Activated CD4-positive, alpha-beta memory T cell treated with anti-CD3 and anti-CD28 coated beads for 36 hours (primary cell): ENCODE measurements around the gene DEXI. TPM values are rescaled to one million over a fixed set of nuclear protein-coding genes. Genes with fewer than 3 reads are reported as not detected.
A peak's percentile ranks its signal among the peaks of the same experiment; 100 is the strongest.
"Not testable (repeated sequence)": the region's sequence is repeated elsewhere in the genome, so short reads cannot be mapped to it uniquely, and the experiment has no call there.

ENCODE experiments used
- CTCF ChIA-PET: fragments of 350-600 bp; sonication (Branson Sonifier 250); formaldehyde crosslinking; loops from one replicate; lab custom pipeline; 2021; ENCODE audit warnings: antibody characterized with exemption, inconsistent platforms; lab: Charles Lee
- POLR2A ChIA-PET: fragments of 350-600 bp; sonication (Branson Sonifier 250); formaldehyde crosslinking; loops from one replicate; lab custom pipeline; 2021; ENCODE audit warnings: antibody characterized with exemption; lab: Charles Lee
- DNase-seq: peaks from one replicate; pipeline ENCODE4 v3.0.0-alpha.2; 2020
- H3K27ac Mint-ChIP-seq: one replicate; pipeline ENCODE4 v1.8.0; 2021; ENCODE audit warnings: mixed read lengths
- H3K27me3 Mint-ChIP-seq: one replicate; pipeline ENCODE4 v1.8.0; 2021; ENCODE audit warnings: mixed read lengths
- H3K36me3 Mint-ChIP-seq: one replicate; pipeline ENCODE4 v1.8.0; 2021; ENCODE audit warnings: mixed read lengths
- H3K4me1 Mint-ChIP-seq: one replicate; pipeline ENCODE4 v1.8.0; 2021; ENCODE audit warnings: low read depth, mixed read lengths
- H3K4me3 Mint-ChIP-seq: one replicate; pipeline ENCODE4 v1.8.0; 2021; ENCODE audit warnings: mild to moderate bottlenecking, mixed read lengths
- H3K9me3 Mint-ChIP-seq: one replicate; pipeline ENCODE4 v1.8.0; 2021; ENCODE audit warnings: mixed read lengths
- intact Hi-C: fragments of 100-400 bp; cut with micrococcal nuclease; formaldehyde crosslinking; loops from one replicate; pipeline ENCODE4 v1.15.1; 2023
- total RNA-seq, 2 experiments: library from RNA; stranded (reverse); gene quantifications; one replicate each; pipeline ENCODE4 v1.2.3, GENCODE V29; 2021

The DEXI gene
- total RNA-seq, 2 experiments from 2014 or later = 35.1 to 38.2 TPM

DNA sequence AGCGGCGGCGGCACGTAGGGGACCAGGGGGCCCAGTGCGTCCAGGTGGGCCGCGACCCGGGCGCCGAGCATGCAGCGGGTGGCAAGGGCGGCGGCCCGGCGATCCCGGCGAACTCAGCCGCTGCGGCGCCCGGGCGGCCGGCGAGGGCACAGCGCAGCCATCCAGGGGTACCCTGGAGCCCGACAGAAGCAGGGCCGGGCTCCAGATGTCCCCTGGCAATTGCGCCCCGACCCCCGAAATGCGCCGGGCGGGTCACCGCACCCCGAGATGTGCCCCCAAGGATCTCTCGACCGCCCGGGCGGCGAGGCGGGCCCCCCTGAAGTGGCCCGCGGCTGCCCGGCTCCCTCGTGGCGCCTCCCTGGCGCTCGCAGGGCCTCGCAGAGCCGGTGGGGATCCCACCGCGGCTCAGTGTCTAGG is 325 bp downstream of the DEXI start:
- DNase-seq, H3K27me3 Mint-ChIP-seq, H3K27ac Mint-ChIP-seq, POLR2A ChIA-PET, H3K9me3 Mint-ChIP-seq: not testable (repeated sequence)
- CTCF ChIA-PET = interaction anchor here (1.0 kb wide), 4 partner anchors 9 to 23 kb away, joined by 3 to 6 read pairs (median 4); no protein-coding TSS in a partner anchor
- peaks cover 11% of the 10 kb centered on the region for H3K36me3 Mint-ChIP-seq
- intact Hi-C loops = loop anchor here (2.0 to 5.0 kb wide), 4 partner anchors 23 to 975 kb away; partner anchors contain the start of gene GSPT1
- H3K4me1 Mint-ChIP-seq = peaks cover 70% of the 10 kb centered on the region
- peak overlapping the region; percentile 92 for H3K4me3 Mint-ChIP-seq

DNA sequence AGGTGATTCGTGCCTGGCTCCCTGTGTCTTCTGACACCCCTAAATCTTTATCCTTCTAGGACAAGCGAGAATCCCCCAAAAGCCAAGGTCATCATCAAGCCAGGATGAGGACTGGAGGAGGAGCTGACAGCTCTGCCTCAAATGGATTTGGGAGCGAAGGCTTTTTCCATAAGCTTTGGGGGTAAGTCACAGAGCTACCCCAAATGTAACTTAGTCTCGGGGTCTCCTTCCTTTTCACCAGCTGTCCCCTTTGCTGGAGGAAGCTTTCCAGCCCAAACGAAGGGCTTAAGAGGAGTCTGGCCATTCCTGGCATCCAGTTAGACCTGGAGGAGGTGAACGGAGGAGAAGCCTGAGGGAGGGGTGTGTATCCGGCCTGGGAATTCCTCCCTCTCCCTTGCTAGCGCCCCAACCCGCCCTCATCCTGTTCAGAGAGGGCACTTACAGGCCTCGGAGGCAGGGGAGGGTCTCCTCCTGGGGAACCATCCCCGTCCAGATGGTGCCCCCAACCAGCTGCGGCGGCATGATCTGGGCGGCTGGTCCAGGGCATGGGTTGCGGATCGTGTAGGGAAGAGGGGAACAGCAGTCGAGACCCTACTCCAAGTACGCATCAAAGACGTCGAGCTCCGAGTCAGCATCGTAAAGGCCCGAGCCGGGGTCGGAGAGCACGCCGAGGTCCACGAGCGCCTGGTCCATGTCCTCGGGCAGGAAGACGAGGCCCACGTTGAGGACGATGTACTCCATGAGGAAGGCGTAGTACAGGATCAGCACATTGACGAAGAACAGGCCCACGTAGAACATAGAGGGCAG is 938 bp downstream of the DEXI start:
- peak overlapping the region; percentile 92 for H3K4me3 Mint-ChIP-seq
- DNase-seq = no peak
- intact Hi-C loops = loop anchor here (2.0 to 5.0 kb wide), 3 partner anchors 23 to 976 kb away; partner anchors contain the start of gene GSPT1
- ChIA-PET POLR2A (interaction anchor here (0.7 to 1.2 kb wide), 3 partner anchors 46 to 310 kb away, joined by 3 to 6 read pairs (median 3); partner anchors contain the start of gene NUBP1), CTCF (interaction anchor here (0.6 to 2.6 kb wide), 5 partner anchors 12 to 593 kb away, joined by 3 to 11 read pairs (median 3); no protein-coding TSS in a partner anchor)
- no peaks in the 10 kb centered on the region for H3K27me3 Mint-ChIP-seq
- H3K9me3 Mint-ChIP-seq = no peaks in the 10 kb centered on the region
- peaks cover 73% of the 10 kb centered on the region for H3K4me1 Mint-ChIP-seq
- peak overlapping the region; percentile 79 for H3K27ac Mint-ChIP-seq
- H3K36me3 Mint-ChIP-seq = peaks cover 14% of the 10 kb centered on the region

DNA sequence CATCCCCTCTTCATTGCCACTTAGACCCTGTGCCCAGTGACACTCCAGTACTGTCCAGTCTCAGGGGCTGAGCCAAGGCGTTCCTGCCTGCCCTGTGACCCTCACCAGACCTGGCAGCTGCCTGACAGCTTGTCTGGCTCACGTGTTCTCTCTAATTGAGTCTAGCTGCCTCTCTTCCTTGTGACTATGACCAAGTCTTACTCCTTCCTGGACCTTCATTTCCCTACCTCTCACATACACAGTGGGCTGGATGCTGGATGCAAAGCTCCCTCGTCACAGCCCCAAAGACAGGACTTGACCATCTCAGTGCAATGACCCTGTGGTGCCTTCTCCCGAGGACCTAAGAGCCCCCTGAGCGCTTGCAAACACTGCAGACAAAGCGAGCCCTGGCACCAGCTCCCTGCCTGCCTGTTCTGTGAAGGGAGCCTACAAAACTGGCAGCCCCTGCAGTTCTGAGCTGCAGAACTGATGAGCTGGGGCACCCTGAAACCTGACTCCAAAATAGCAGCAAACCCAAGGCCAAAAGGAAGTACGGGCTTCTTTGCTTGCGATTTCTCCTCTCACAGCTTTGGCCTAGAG is 1.7 kb downstream of the DEXI start:
- intact Hi-C loops = loop anchor here (2.0 to 5.0 kb wide), 3 partner anchors 22 to 977 kb away; partner anchors contain the start of gene GSPT1
- DNase-seq = peak; percentile 27
- H3K27ac Mint-ChIP-seq = peak overlapping the region; percentile 79

DNA sequence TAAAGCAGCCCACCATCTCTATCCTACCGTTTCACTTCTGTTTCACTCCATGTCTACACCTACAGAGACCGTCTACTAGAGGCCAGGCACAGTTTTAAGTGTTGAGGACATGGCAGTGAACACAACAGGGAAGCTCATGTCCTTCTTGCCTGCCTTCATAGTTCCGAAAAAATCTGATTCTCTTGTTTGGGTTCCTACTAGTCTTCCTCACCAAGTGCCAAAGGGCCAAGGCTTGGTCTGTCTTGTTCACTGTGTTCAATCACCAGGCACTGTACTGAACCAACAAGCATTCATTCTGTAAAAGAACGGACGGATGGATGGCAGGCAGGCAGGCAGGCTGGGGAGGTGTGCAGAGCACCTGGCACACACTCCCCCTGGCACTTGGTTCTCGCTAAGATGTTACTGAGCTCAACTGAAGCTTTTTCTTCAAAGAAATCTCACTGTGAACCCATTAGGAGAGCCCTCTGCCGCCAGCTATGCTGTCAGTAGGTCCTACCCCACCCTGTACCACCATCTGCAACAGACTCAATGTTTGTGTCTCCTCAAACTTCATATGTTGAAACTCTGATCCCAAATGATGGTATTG is 2.5 kb downstream of the DEXI start:
- H3K9me3 Mint-ChIP-seq = no peaks in the 10 kb centered on the region
- intact Hi-C loops = loop anchor here (2.0 to 5.0 kb wide), 4 partner anchors 21 to 978 kb away; partner anchors contain the start of gene GSPT1
- H3K4me1 Mint-ChIP-seq = peaks cover 72% of the 10 kb centered on the region
- H3K27ac Mint-ChIP-seq = peak overlapping the region; percentile 2
- POLR2A ChIA-PET = no interaction called here
- peaks cover 17% of the 10 kb centered on the region for H3K36me3 Mint-ChIP-seq
- H3K4me3 Mint-ChIP-seq = peak overlapping the region; percentile 92
- CTCF ChIA-PET = interaction anchor here (0.7 to 2.6 kb wide), 4 partner anchors 18 to 425 kb away, joined by 4 to 11 read pairs (median 6); no protein-coding TSS in a partner anchor
- no peaks in the 10 kb centered on the region for H3K27me3 Mint-ChIP-seq
- DNase-seq = no peak

More for the DNA sequence above, 1.7 kb downstream of the DEXI start:
- Mint-ChIP-seq H3K9me3 (no peaks in the 10 kb centered on the region), H3K4me1 (peaks cover 73% of the 10 kb centered on the region), H3K4me3 (peak overlapping the region; percentile 92), H3K27me3 (no peaks in the 10 kb centered on the region), H3K36me3 (peaks cover 17% of the 10 kb centered on the region)
- CTCF ChIA-PET = interaction anchor here (0.6 to 2.6 kb wide), 5 partner anchors 13 to 594 kb away, joined by 3 to 11 read pairs (median 3); no protein-coding TSS in a partner anchor
- POLR2A ChIA-PET = interaction anchor here (0.7 to 1.2 kb wide), 3 partner anchors 45 to 311 kb away, joined by 3 to 6 read pairs (median 3); partner anchors contain the start of gene NUBP1

DNA sequence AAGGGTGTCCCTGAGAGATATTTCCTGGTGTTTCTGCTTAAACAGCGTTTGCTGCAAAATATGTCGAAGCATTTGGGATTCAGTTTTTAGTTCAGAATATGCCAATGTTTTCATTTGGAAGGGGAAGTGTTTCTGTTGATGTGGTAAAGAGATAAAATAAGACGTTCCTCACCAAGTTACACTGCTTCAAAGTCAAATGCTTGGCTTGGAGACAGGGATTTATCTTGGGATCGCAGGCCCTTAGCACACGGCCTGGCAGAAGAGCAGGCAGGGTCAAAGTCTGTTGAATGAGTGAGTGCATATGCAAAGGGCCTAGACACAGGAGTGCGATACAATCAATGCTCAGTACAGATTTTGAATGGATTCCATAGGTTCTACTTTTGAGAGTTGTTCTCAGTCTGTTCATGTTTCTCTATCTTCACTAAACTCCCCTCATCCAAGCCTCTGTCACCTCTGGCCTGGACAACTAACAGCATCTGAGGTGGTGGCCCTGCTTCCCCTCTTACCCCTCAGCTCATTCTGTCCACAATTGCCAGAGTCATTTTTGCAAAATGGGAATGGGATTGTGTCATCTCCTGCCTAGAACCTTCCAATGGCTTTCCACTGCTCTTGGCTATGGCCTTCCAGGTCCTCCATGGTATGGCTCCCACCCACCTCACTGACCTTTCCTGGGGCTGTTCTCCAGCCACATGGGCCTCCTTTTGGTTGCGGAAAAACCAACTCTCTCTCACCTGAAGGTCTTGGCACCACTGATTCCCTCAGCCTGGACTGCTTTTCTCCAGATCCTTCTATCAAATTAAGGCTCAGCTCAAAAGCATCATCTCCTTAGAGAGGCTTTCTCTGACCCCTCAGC is 3.2 kb downstream of the DEXI start:
- CTCF ChIA-PET = interaction anchor here (0.7 to 2.6 kb wide), 3 partner anchors 17 to 424 kb away, joined by 4 to 11 read pairs (median 5); no protein-coding TSS in a partner anchor

DNA sequence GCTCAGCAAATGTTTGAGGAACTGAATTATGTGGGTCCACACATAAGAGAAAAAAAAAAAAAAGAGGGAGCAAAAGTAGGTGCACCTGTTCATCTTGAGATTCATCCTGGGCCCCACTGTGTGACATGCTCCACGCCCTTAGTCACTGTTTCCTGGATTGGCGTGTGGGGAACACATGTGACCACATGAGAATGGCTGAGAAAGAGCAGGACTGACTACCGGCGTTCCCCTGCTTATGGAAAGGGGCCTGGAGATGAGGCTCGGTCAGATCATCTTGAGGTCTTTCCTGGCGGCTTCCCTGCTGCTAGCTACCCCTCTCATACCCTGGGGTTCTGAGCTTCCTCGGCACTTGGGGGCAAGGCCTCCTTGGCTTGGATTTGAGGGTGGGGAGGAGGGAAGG is 3.9 kb downstream of the DEXI start:
- CTCF ChIA-PET = interaction anchor here (1.6 to 2.6 kb wide), 2 partner anchors 16 to 423 kb away, joined by 4 to 11 read pairs; no protein-coding TSS in a partner anchor

More for the DNA sequence above, 3.2 kb downstream of the DEXI start:
- no peak for DNase-seq
- Mint-ChIP-seq H3K36me3 (peaks cover 17% of the 10 kb centered on the region), H3K9me3 (no peaks in the 10 kb centered on the region), H3K27ac (peak overlapping the region; percentile 64), H3K27me3 (no peaks in the 10 kb centered on the region), H3K4me3 (peak overlapping the region; percentile 92), H3K4me1 (peaks cover 77% of the 10 kb centered on the region)
- POLR2A ChIA-PET = interaction anchor here (1.2 kb wide), 1 partner anchor 195 kb away, joined by 3 read pairs; the partner anchor contains the start of gene NUBP1
- intact Hi-C loops = loop anchor here (2.0 kb wide), 1 partner anchor 68 kb away; no protein-coding TSS in a partner anchor

DNA sequence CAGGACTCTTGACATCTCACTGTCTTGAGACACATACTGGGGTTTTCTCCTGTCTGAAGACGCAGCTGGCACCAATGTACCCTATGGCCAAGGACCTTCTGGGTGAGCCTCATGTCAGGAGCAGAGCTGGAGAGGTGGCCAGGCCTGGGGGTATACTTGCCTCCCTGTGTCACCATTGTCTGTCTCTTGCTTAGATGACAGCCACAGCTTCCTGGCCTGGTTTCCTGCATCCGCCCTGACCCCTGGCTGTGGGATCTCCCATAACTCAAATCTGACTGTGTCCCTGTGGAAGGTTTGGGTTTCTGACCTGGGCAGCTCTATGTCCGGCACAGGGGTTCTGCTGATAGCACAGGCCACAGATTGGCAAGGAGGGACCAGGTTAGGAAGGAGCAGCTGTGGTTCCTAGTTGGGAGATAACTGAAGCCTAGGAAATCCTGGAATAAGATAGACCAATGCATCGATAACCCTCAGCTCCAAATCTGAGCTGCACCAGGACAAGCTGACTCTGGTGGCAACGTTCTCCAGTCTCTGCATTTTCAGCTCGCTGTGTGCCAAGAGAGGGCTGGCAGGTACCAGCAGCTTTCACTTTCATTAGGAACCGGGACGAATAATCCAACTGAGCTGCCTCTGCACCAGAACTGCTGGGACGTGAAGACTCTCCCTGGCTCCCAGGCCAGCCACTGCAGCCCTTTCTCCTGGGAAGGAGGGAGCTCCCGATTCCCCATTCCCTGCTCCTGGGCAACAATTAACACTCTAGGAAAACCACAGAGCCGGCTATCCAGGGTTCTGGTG is 5.0 kb downstream of the DEXI start:
- peaks cover 17% of the 10 kb centered on the region for H3K36me3 Mint-ChIP-seq
- H3K4me1 Mint-ChIP-seq = peaks cover 69% of the 10 kb centered on the region
- ChIA-PET CTCF (interaction anchor here (0.5 to 2.4 kb wide), 7 partner anchors 14 to 422 kb away, joined by 3 to 16 read pairs (median 3); no protein-coding TSS in a partner anchor), POLR2A (interaction anchor here (0.8 to 1.2 kb wide), 2 partner anchors 18 to 193 kb away, joined by 3 to 9 read pairs; partner anchors contain the start of gene NUBP1)
- H3K27me3 Mint-ChIP-seq = no peaks in the 10 kb centered on the region
- DNase-seq = no peak
- intact Hi-C loops = no loop called here
- H3K9me3 Mint-ChIP-seq = no peaks in the 10 kb centered on the region
- H3K27ac Mint-ChIP-seq = no peak overlapping the region
- H3K4me3 Mint-ChIP-seq = peak overlapping the region; percentile 41

More for the DNA sequence above, 3.9 kb downstream of the DEXI start:
- peaks cover 74% of the 10 kb centered on the region for H3K4me1 Mint-ChIP-seq
- peak; percentile 82 for DNase-seq
- H3K36me3 Mint-ChIP-seq = peaks cover 17% of the 10 kb centered on the region
- intact Hi-C loops = loop anchor here (2.0 kb wide), 1 partner anchor 68 kb away; no protein-coding TSS in a partner anchor
- peak overlapping the region; percentile 64 for H3K27ac Mint-ChIP-seq
- POLR2A ChIA-PET = interaction anchor here (1.2 kb wide), 1 partner anchor 195 kb away, joined by 3 read pairs; the partner anchor contains the start of gene NUBP1
- H3K27me3 Mint-ChIP-seq = no peaks in the 10 kb centered on the region
- peak overlapping the region; percentile 92 for H3K4me3 Mint-ChIP-seq
- H3K9me3 Mint-ChIP-seq = no peaks in the 10 kb centered on the region

DNA sequence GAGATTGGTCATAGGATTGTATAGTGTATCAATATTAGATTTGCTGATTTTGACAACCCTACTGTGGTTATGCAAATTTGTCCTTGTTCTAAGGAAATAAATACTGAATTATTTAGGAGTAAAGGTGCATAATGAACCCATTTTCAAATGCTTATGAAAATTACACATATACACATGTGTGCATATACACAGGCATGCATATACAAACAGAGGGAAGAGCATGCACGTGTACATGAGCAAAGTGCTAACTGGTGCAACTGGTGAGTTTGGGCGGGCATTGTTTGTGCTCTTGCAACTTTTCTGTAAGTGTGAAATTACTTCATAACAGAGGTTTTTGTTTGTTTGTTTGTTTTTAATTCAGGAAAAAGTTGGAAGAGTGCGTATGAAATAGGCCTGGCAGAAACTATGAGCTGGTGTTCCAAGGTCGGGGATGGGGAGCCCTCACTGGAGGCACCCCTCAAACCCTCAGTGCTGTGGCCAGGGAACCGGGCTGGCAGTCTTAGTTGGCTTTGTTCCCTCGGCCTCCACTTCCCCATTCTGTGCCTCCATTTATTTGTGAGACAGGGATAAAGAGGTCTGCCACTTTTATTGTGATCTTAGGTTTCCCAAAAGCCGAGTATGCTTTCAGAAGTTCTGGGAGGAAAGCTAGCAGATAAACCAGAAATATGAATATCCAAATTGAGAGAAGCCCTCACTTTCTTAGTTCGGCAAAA is 5.8 kb downstream of the DEXI start:
- Mint-ChIP-seq H3K27me3 (no peaks in the 10 kb centered on the region), H3K4me3 (no peak overlapping the region), H3K9me3 (no peaks in the 10 kb centered on the region), H3K36me3 (peaks cover 19% of the 10 kb centered on the region), H3K4me1 (peaks cover 69% of the 10 kb centered on the region), H3K27ac (no peak overlapping the region)
- DNase-seq = no peak
- intact Hi-C loops = no loop called here
- ChIA-PET POLR2A (interaction anchor here (0.8 to 1.2 kb wide), 2 partner anchors 19 to 193 kb away, joined by 3 to 9 read pairs; partner anchors contain the start of gene NUBP1), CTCF (interaction anchor here (0.5 to 2.4 kb wide), 4 partner anchors 13 to 267 kb away, joined by 3 to 16 read pairs (median 4); no protein-coding TSS in a partner anchor)

DNA sequence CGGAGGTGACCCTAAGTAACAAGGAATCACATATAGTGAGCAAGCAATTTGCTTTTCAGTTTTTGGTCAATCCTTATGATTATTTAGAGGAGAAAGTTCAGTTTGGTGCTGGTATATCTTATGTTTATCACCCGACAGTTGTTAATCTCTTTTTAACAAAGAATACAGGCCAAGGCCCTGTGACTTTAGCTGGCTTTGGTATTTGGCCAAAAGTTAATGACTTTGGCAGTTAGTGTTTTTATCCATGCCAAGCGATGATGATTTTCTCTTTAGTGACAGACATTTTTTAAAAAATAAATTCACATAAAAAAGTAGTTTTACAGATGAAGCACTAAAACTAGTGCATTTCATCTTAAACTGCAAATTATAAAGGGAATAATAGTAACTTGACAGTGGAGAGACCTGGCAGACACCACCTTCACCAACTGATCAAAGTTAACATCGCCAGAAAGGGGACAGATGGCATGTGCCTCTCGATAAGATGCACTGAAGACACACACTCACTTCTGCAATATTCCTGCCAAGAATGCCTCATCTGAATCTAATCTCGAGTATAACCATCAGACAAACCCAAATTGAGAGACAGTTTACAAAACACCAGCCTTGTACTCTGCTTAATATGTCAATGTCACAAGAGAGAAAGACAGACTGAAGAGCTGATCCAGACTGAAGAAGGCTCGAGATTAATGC is 6.9 kb downstream of the DEXI start:
- Mint-ChIP-seq H3K27me3 (no peaks in the 10 kb centered on the region), H3K36me3 (peaks cover 19% of the 10 kb centered on the region), H3K4me3 (no peak overlapping the region), H3K4me1 (peaks cover 64% of the 10 kb centered on the region), H3K27ac (no peak overlapping the region), H3K9me3 (no peaks in the 10 kb centered on the region)
- POLR2A ChIA-PET = no interaction called here
- intact Hi-C loops = no loop called here
- no peak for DNase-seq
- CTCF ChIA-PET = interaction anchor here (1.3 to 2.4 kb wide), 2 partner anchors 17 kb away, joined by 5 to 16 read pairs; no protein-coding TSS in a partner anchor
